Testis (tissue), 3 donors: Measurements from ENCODE around the gene FARP1. TPM values are rescaled to one million over a fixed set of nuclear protein-coding genes. Genes with fewer than 3 reads are reported as not detected.

Experiments
- DNase-seq: peaks from one replicate; pipeline ENCODE4 v3.0.0-alpha.2; 2019
- H3K27ac ChIP-seq, 2 donors: fragments of 200-600 bp; sonication (generic); one replicate each; pipeline ENCODE4 v1.5.1; 2019
- H3K27me3 ChIP-seq: fragments of 200-600 bp; sonication (generic); one replicate; pipeline ENCODE4 v1.5.1; 2019
- H3K36me3 ChIP-seq: fragments of 200-600 bp; sonication (generic); one replicate; pipeline ENCODE4 v1.5.1; 2017; ENCODE audit warnings: low read depth; ENCODE audit errors: missing control alignments
- H3K4me1 ChIP-seq: fragments of 200-600 bp; sonication (generic); one replicate; pipeline ENCODE4 v1.5.1; 2019
- H3K4me3 ChIP-seq, 2 donors: fragments of 200-600 bp; sonication (generic); one replicate each; pipeline ENCODE4 v1.5.1; 2017 to 2019
- H3K9me3 ChIP-seq: fragments of 200-600 bp; sonication (generic); one replicate; pipeline ENCODE4 v1.5.1; 2017
- CTCF ChIP-seq, 3 experiments: fragments of 450-650 bp in 2 of 3; fragments of 200-600 bp in 1 of 3; sonication (generic) in 1 of 3; IDR thresholded peaks; one replicate each; pipeline ENCODE4 v1.5.1; 2016 to 2019; ENCODE audit warnings: antibody characterized with exemption in 3 of 3, mild to moderate bottlenecking in 2 of 3, moderate library complexity in 1 of 3
- POLR2A ChIP-seq: fragments of 450-650 bp; IDR thresholded peaks from one replicate; pipeline ENCODE4 v1.6.1; 2017; ENCODE audit warnings: antibody characterized with exemption, mild to moderate bottlenecking, moderate library complexity
- WGBS, 2 donors: methylation state at CpG; one replicate each; pipeline ENCODE4 v1.1.5; 2018; 5-methylcytosine and 5-hydroxymethylcytosine counted together
- intact Hi-C: fragments of 100-400 bp; cut with DNase I; formaldehyde crosslinking; loops from one replicate; pipeline ENCODE4 v1.15.1; 2023; ENCODE audit warnings: low total_unique reads
- polyA plus RNA-seq: library from polyadenylated mRNA; stranded (reverse); fragments of 350-450 nt; fragmentation: Illumina TruSeq; extraction: RNeasy Lipid Tissue Mini Kit (QIAGEN cat#74804); gene quantifications from one replicate; pipeline ENCODE4 v1.2.3, GENCODE V29; 2014; ENCODE audit warnings: low read depth, low replicate concordance; ENCODE audit not compliant: insufficient read depth
- total RNA-seq, 2 donors: library from RNA; depleted of rRNA; stranded (reverse); fragments of >200 nt; gene quantifications; one replicate each; pipeline ENCODE4 v1.2.3, GENCODE V29; 2016

Gene FARP1
- total and polyA plus RNA-seq, 3 donors from 2014 or later: 54.0 to 130 (median 69.1) TPM

DNA sequence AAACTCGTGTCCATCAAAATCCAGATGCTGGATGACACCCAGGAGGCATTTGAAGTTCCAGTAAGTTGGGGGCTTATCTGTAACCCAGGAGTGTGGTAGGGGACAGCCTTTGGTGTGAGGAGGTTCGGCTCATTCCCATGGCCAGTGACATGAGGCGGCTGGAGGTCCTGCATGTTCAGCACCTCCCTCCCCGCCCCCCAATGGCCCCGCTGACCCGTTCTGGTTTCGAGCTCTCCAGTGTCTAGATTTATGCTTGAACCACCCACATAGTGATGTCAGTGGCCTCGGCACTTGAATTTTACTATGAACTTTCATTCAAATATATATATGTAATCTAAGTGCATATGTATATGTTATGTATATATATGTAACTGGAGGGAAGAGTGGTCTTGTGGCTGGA is 70.5 kb downstream of the FARP1 start:
- intact Hi-C loops: no loop called here
- no peak overlapping the region for H3K4me3 ChIP-seq
- no peak for TF ChIP-seq POLR2A
- TF ChIP-seq CTCF (IDR thresholded peaks at IDR 0.05): no peak
- peaks cover 5% of the 10 kb centered on the region for H3K4me1 ChIP-seq
- 81 to 83% methylated on average over 8 of the region's 8 CpGs for WGBS, 2 donors
- no peaks in the 10 kb centered on the region for H3K36me3 ChIP-seq
- no peak for DNase-seq
- H3K27ac ChIP-seq: no peak overlapping the region
- no peaks in the 10 kb centered on the region for H3K9me3 ChIP-seq
- no peaks in the 10 kb centered on the region for H3K27me3 ChIP-seq

- Histone ChIP-seq H3K9me3 (no peaks in the 10 kb centered on the region), H3K4me1 (peaks cover 5% of the 10 kb centered on the region), H3K36me3 (no peaks in the 10 kb centered on the region), H3K4me3 (no peak overlapping the region), H3K27me3 (no peaks in the 10 kb centered on the region), H3K27ac (no peak overlapping the region)
- intact Hi-C loops: no loop called here
- TF ChIP-seq CTCF (IDR thresholded peaks at IDR 0.05) (no peak), POLR2A (no peak)
- WGBS, 2 donors: 36 to 42% methylated on average over 16 of the region's 16 CpGs
- peak; percentile 29 for DNase-seq
These were observed 71.2 kb downstream of the FARP1 start for GRCh38 chr13:98214008-98214643.

GRCh38 chr13:98214707-98215106 is 71.8 kb downstream of the FARP1 start:
- no peaks in the 10 kb centered on the region for H3K27me3 ChIP-seq
- DNase-seq: no peak
- H3K4me3 ChIP-seq: no peak overlapping the region
- H3K4me1 ChIP-seq: peaks cover 5% of the 10 kb centered on the region
- 74 to 78% methylated on average over 6 of the region's 6 CpGs for WGBS, 2 donors
- intact Hi-C loops: no loop called here
- no peaks in the 10 kb centered on the region for H3K9me3 ChIP-seq
- TF ChIP-seq POLR2A (no peak), CTCF (IDR thresholded peaks at IDR 0.05) (no peak)
- H3K36me3 ChIP-seq: no peaks in the 10 kb centered on the region
- no peak overlapping the region for H3K27ac ChIP-seq

GRCh38 chr13:98215508-98215907 is 72.6 kb downstream of the FARP1 start:
- no peak overlapping the region for H3K4me3 ChIP-seq
- no peak for DNase-seq
- peaks cover 8% of the 10 kb centered on the region for H3K4me1 ChIP-seq
- no peak overlapping the region for H3K27ac ChIP-seq
- H3K36me3 ChIP-seq: no peaks in the 10 kb centered on the region
- 86 to 95% methylated on average over 6 of the region's 6 CpGs for WGBS, 2 donors
- no peaks in the 10 kb centered on the region for H3K9me3 ChIP-seq
- no peaks in the 10 kb centered on the region for H3K27me3 ChIP-seq
- intact Hi-C loops: no loop called here
- TF ChIP-seq CTCF (IDR thresholded peaks at IDR 0.05) (no peak), POLR2A (no peak)

DNA sequence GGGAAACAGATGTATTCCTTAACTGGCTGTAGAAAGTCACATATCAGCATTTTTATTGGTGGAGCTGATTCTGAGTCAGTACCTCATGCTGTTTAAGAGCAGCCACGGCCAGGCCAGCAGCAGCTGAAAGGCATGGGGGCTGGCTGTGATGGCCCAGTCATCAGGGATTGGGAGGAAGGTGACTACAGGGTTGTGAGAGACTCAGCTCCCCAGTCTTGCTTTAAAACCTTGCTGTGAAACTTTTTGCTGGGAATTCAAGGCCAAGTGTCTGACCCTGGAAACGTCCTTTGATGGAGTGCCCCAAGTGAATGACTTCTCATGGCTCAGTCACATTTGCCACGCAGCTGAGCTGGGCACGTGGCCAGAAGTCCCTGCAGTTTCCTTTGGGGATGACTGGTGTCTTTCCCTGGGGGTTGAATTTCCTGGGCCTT is 73.3 kb downstream of the FARP1 start:
- no peak overlapping the region for H3K4me3 ChIP-seq
- H3K36me3 ChIP-seq: no peaks in the 10 kb centered on the region
- TF ChIP-seq POLR2A: no peak
- no peak for TF ChIP-seq CTCF (IDR thresholded peaks at IDR 0.05)
- WGBS, 2 donors: 39 to 48% methylated on average over 3 to 4 of the region's 4 CpGs
- no peak overlapping the region for H3K27ac ChIP-seq
- H3K27me3 ChIP-seq: no peaks in the 10 kb centered on the region
- intact Hi-C loops: no loop called here
- H3K4me1 ChIP-seq: peaks cover 15% of the 10 kb centered on the region
- H3K9me3 ChIP-seq: no peaks in the 10 kb centered on the region
- DNase-seq: peak; percentile 30
